HEK293 (cell line): Measurements from ENCODE around the gene DNAJB8.

Source experiments
- CTCF ChIA-PET: fragments of 350-600 bp; formaldehyde crosslinking; extraction: SDS; loops from one replicate; lab custom pipeline; 2021; ENCODE audit warnings: antibody characterized with exemption; lab: Yijun Ruan, JAX
- POLR2A ChIA-PET: fragments of 300-600 bp; formaldehyde crosslinking; extraction: SDS; loops from one replicate; lab custom pipeline; 2020; ENCODE audit warnings: antibody characterized with exemption, inconsistent platforms; lab: Yijun Ruan, JAX
- H3K27ac ChIP-seq: fragments of 200-500 bp; sonication (Bioruptor generic); 2 replicates; pipeline ENCODE4 v1.5.1; 2014; ENCODE audit warnings: low read depth, low read length, control low read depth, inconsistent platforms; ENCODE audit errors: extremely low read depth
- H3K36me3 ChIP-seq, 2 experiments: fragments of 200-500 bp in 1 of 2; sonication (Bioruptor generic) in 1 of 2; 1 replicate in 1 of 2; 2 replicates in 1 of 2; pipeline ENCODE4 v1.5.1; 2014 to 2017; ENCODE audit warnings: inconsistent platforms in 2 of 2, low read length in 2 of 2; ENCODE audit not compliant: control insufficient read depth in 2 of 2, insufficient read depth in 1 of 2
- H3K4me1 ChIP-seq: fragments of 200-500 bp; sonication (Bioruptor generic); 2 replicates; pipeline ENCODE4 v1.5.1; 2014; ENCODE audit warnings: mild to moderate bottlenecking, low read length, inconsistent platforms; ENCODE audit not compliant: control insufficient read depth, insufficient read depth
- H3K4me3 ChIP-seq: 2 replicates; pipeline ENCODE4 v1.5.1; 2011; ENCODE audit warnings: low read depth, mild to moderate bottlenecking, control low read depth, low read length, moderate library complexity
- H3K9me3 ChIP-seq: fragments of 200-500 bp; sonication (Bioruptor generic); 2 replicates; pipeline ENCODE4 v1.5.1; 2014; ENCODE audit warnings: low read depth, low read length, inconsistent platforms; ENCODE audit not compliant: control insufficient read depth, insufficient read depth
- HOXA7 ChIP-seq: sonication (generic); formaldehyde crosslinking; IDR thresholded peaks from 2 replicates; pipeline ENCODE4 v1.8.1; 2022; ENCODE audit warnings: missing genetic modification reagents, borderline replicate concordance
- REPIN1 ChIP-seq: fragments of 450-650 bp; formaldehyde crosslinking; IDR thresholded peaks from 2 replicates; pipeline ENCODE4 v1.5.1; 2017; ENCODE audit warnings: missing biosample characterization, missing genetic modification characterization, low read depth
- SETDB1 ChIP-seq: IDR thresholded peaks from one replicate; pipeline ENCODE4 v1.6.1; 2017; ENCODE audit warnings: mild to moderate bottlenecking, low read length, moderate library complexity, mixed read lengths; ENCODE audit not compliant: insufficient read length
- SP2 ChIP-seq: fragments of 450-650 bp; formaldehyde crosslinking; IDR thresholded peaks from 2 replicates; pipeline ENCODE4 v1.5.1; 2016; ENCODE audit warnings: missing biosample characterization, missing genetic modification characterization
- SP3 ChIP-seq: fragments of 450-650 bp; formaldehyde crosslinking; IDR thresholded peaks from 2 replicates; pipeline ENCODE4 v1.5.1; 2016; ENCODE audit warnings: missing biosample characterization, missing genetic modification characterization
- SP7 ChIP-seq: fragments of 450-650 bp; formaldehyde crosslinking; IDR thresholded peaks from 2 replicates; pipeline ENCODE4 v1.5.1; 2016; ENCODE audit warnings: missing biosample characterization, missing genetic modification characterization
- ZBTB11 ChIP-seq: fragments of 450-650 bp; formaldehyde crosslinking; conservative IDR thresholded peaks from 2 replicates; pipeline ENCODE4 v1.5.1; 2016; ENCODE audit warnings: low read depth, missing biosample characterization, missing genetic modification characterization
- ZBTB17 ChIP-seq: fragments of 450-650 bp; formaldehyde crosslinking; IDR thresholded peaks from 2 replicates; pipeline ENCODE4 v1.5.1; 2016; ENCODE audit warnings: missing biosample characterization, missing genetic modification characterization
- ZFP3 ChIP-seq: fragments of 450-650 bp; formaldehyde crosslinking; IDR thresholded peaks from 2 replicates; pipeline ENCODE4 v1.5.1; 2016; ENCODE audit warnings: low read depth, missing biosample characterization, missing genetic modification characterization
- ZFP41 ChIP-seq: fragments of 450-650 bp; formaldehyde crosslinking; IDR thresholded peaks from 2 replicates; pipeline ENCODE4 v1.5.1; 2016; ENCODE audit warnings: missing biosample characterization, missing genetic modification characterization, borderline replicate concordance
- ZNF16 ChIP-seq: fragments of 450-650 bp; formaldehyde crosslinking; IDR thresholded peaks from 2 replicates; pipeline ENCODE4 v1.5.1; 2016; ENCODE audit warnings: low read depth, missing biosample characterization, missing genetic modification characterization
- ZNF175 ChIP-seq: fragments of 450-650 bp; formaldehyde crosslinking; IDR thresholded peaks from 2 replicates; pipeline ENCODE4 v1.5.1; 2016; ENCODE audit warnings: missing biosample characterization, missing genetic modification characterization
- ZNF354C ChIP-seq: fragments of 450-650 bp; formaldehyde crosslinking; IDR thresholded peaks from 2 replicates; pipeline ENCODE4 v1.5.1; 2016; ENCODE audit warnings: missing biosample characterization, missing genetic modification characterization, low read depth, borderline replicate concordance
- ZNF548 ChIP-seq: fragments of 450-650 bp; formaldehyde crosslinking; IDR thresholded peaks from 2 replicates; pipeline ENCODE4 v1.5.1; 2016; ENCODE audit warnings: missing biosample characterization, missing genetic modification characterization
- ZNF561 ChIP-seq: fragments of 450-650 bp; IDR thresholded peaks from 2 replicates; pipeline ENCODE4 v1.5.1; 2018; ENCODE audit warnings: missing biosample characterization, missing genetic modification characterization, borderline replicate concordance
- ZNF623 ChIP-seq: fragments of 450-650 bp; formaldehyde crosslinking; IDR thresholded peaks from 2 replicates; pipeline ENCODE4 v1.5.1; 2016; ENCODE audit warnings: missing biosample characterization, missing genetic modification characterization
- ZNF670 ChIP-seq: fragments of 450-650 bp; formaldehyde crosslinking; IDR thresholded peaks from 2 replicates; pipeline ENCODE4 v1.5.1; 2016; ENCODE audit warnings: missing biosample characterization, missing genetic modification characterization, low read depth
- ZNF747 ChIP-seq: fragments of 450-650 bp; formaldehyde crosslinking; IDR thresholded peaks from 2 replicates; pipeline ENCODE4 v1.5.1; 2016; ENCODE audit warnings: missing biosample characterization, missing genetic modification characterization
- ZNF768 ChIP-seq: fragments of 450-650 bp; formaldehyde crosslinking; IDR thresholded peaks from 2 replicates; pipeline ENCODE4 v1.5.1; 2018; ENCODE audit warnings: missing biosample characterization, mild to moderate bottlenecking, missing genetic modification characterization
- ZNF792 ChIP-seq: fragments of 450-650 bp; formaldehyde crosslinking; IDR thresholded peaks from 2 replicates; pipeline ENCODE4 v1.5.1; 2016; ENCODE audit warnings: missing biosample characterization, missing genetic modification characterization
- ZSCAN4 ChIP-seq: fragments of 450-650 bp; formaldehyde crosslinking; IDR thresholded peaks from 2 replicates; pipeline ENCODE4 v1.5.1; 2017; ENCODE audit warnings: missing biosample characterization, missing genetic modification characterization

Gene DNAJB8

GRCh38 chr3:128493570-128494366 lies 27.1 kb upstream of the DNAJB8 start (continued):
- TF ChIP-seq ZSCAN4 (tag by site-specific recombination) (no peak), HOXA7 (CRISPR knock-in tag) (no peak), SP2 (tag by site-specific recombination) (no peak)

- H3K27ac ChIP-seq = no peak within 1 kb of the TSS
- H3K4me3 ChIP-seq = no peak within 1 kb of the TSS
- ChIA-PET POLR2A (no interaction called here), CTCF (interaction anchor here (0.6 kb wide), 1 partner anchor 926 kb away, joined by 3 read pairs; no protein-coding TSS in a partner anchor)
- no peaks in the 10 kb centered on the region for H3K9me3 ChIP-seq
- H3K4me1 ChIP-seq = no peaks in the 10 kb centered on the region; the same call in 1 of the 2 replicates
- TF ChIP-seq ZNF548 (tag by site-specific recombination) (no peak), ZNF354C (no peak), ZNF792 (tag by site-specific recombination) (no peak), ZBTB17 (tag by site-specific recombination) (no peak), ZNF175 (no peak), ZBTB11 (no peak), ZFP3 (no peak), ZNF670 (tag by site-specific recombination) (no peak), ZNF16 (no peak), ZNF623 (tag by site-specific recombination) (no peak), ZFP41 (no peak), ZNF768 (tag by site-specific recombination) (no peak), REPIN1 (tag by site-specific recombination) (no peak), SP7 (tag by site-specific recombination) (no peak), ZNF561 (tag by site-specific recombination) (no peak), SETDB1 (no peak), SP3 (tag by site-specific recombination) (no peak), ZNF747 (tag by site-specific recombination) (no peak)
- peaks cover 0 to 56% of the 10 kb centered on the region in 2 experiments; a peak in 1 of 3 replicates for H3K36me3 ChIP-seq
Observed at GRCh38 chr3:128492671-128493569, 26.2 kb upstream of the DNAJB8 start, which contains the start of gene GATA2. Gene GATA2, minus strand, starts transcription at chr3:128493201. Its CDS starts 6,170 bp downstream, at chr3:128487031.
